Measurements from ENCODE around the gene LRRC53.

- TF ChIP-seq USF2 (IDR thresholded peaks at IDR 0.05) (no peak), RAD21 (conservative IDR thresholded peaks at IDR 0.05 in 1 of 2, IDR thresholded peaks at IDR 0.05 in 1 of 2) (no peak), MAX (IDR thresholded peaks at IDR 0.05) (no peak), CBX8 (IDR thresholded peaks at IDR 0.05) (no peak), CTCF (IDR thresholded peaks at IDR 0.05) (no peak), JUN (IDR thresholded peaks at IDR 0.05) (no peak), ZFP36 (IDR thresholded peaks at IDR 0.05; ENCODE audit: borderline replicate concordance, partially characterized antibody) (no peak), MAZ (IDR thresholded peaks at IDR 0.05; ENCODE audit: borderline replicate concordance, low read depth, low read length) (no peak), ATOH8 (CRISPR knock-in tag; IDR thresholded peaks at IDR 0.05; ENCODE audit: low read depth) (no peak), REST (IDR thresholded peaks at IDR 0.05) (no peak), FOSL2 (IDR thresholded peaks at IDR 0.05) (no peak), FOSL2 (CRISPR knock-in tag; IDR thresholded peaks at IDR 0.05) (no peak), HDAC2 (IDR thresholded peaks at IDR 0.05) (no peak), TP53 (CRISPR knock-in tag; IDR thresholded peaks at IDR 0.05) (no peak), BHLHE40 (IDR thresholded peaks at IDR 0.05; ENCODE audit: low read depth, low read length) (no peak)
These were observed 86.0 kb downstream of the LRRC53 start for GRCh38 chr1:74426208-74426937.
